Measurements from ENCODE around the gene NPR1. TPM values are rescaled to one million over a fixed set of nuclear protein-coding genes. Genes with fewer than 3 reads are reported as not detected.
"Not testable (repeated sequence)": the region's sequence is repeated elsewhere in the genome, so short reads cannot be mapped to it uniquely, and the experiment has no call there.

Gene NPR1
- total RNA-seq, 4 donors from 2014 or later = 3.0 to 7.1 (median 4.5) TPM

- ATAC-seq = no peak
- Histone ChIP-seq H3K27ac (peak overlapping the region; percentile 95 to 100 (median 100)), H3K4me1 (peaks cover 74 to 75% of the 10 kb centered on the region in 2 donors), H3K4me3 (peak overlapping the region in 3 of 4 donors; percentile 68 to 98 (median 90)), H3K36me3 (peaks cover 0 to 41% of the 10 kb centered on the region in 2 donors), H3K27me3 (no peaks in the 10 kb centered on the region), H3K9me3 (no peaks in the 10 kb centered on the region)
- DNase-seq = peak in 1 of 2 donors; percentile 18
- in situ Hi-C loops (cut with MboI; ENCODE audit: low sequenced_read_pairs in 4 of 4) = no loop called here
- intact Hi-C loops (cut with DNase I; ENCODE audit: low total_unique reads) = loop anchor here (10.0 kb wide), 2 partner anchors 788 to 1802 kb away; partner anchors contain the start of genes C2CD4D and RORC
- TF ChIP-seq POLR2A (IDR thresholded peaks at IDR 0.05) (no peak), CTCF (IDR thresholded peaks at IDR 0.05 in 4 of 5, conservative IDR thresholded peaks at IDR 0.05 in 1 of 5) (no peak)
Measured at GRCh38 chr1:153636312-153636711, 42.2 kb upstream of the NPR1 start.

- H3K4me3 ChIP-seq = peak overlapping the region in 1 of 4 donors; percentile 42
- intact Hi-C loops (cut with DNase I; ENCODE audit: low total_unique reads) = loop anchor here (10.0 kb wide), 2 partner anchors 787 to 1803 kb away; partner anchors contain the start of genes C2CD4D and RORC
Measured at GRCh38 chr1:153638261-153638660, 40.2 kb upstream of the NPR1 start.

GRCh38 chr1:153639280-153639679 is 39.2 kb upstream of the NPR1 start:
- peak overlapping the region; percentile 95 to 100 (median 100) for H3K27ac ChIP-seq

More at GRCh38 chr1:153638261-153638660, 40.2 kb upstream of the NPR1 start:
- TF ChIP-seq CTCF (IDR thresholded peaks at IDR 0.05 in 4 of 5, conservative IDR thresholded peaks at IDR 0.05 in 1 of 5) (no peak), POLR2A (IDR thresholded peaks at IDR 0.05) (no peak)
- Histone ChIP-seq H3K36me3 (peaks cover 0 to 60% of the 10 kb centered on the region in 2 donors), H3K4me1 (peaks cover 80 to 85% of the 10 kb centered on the region in 2 donors), H3K27ac (peak overlapping the region; percentile 95 to 100 (median 100)), H3K27me3 (no peaks in the 10 kb centered on the region), H3K9me3 (no peaks in the 10 kb centered on the region)
- ATAC-seq (no peak), DNase-seq (no peak)
- in situ Hi-C loops (cut with MboI; ENCODE audit: low sequenced_read_pairs in 4 of 4) = no loop called here

GRCh38 chr1:153640213-153640612 is 38.3 kb upstream of the NPR1 start:
- H3K27me3 ChIP-seq; ATAC-seq; in situ Hi-C loops (cut with MboI; ENCODE audit: low sequenced_read_pairs in 4 of 4); intact Hi-C loops (cut with DNase I; ENCODE audit: low total_unique reads); H3K9me3 ChIP-seq; H3K4me3 ChIP-seq; DNase-seq: not testable (repeated sequence)
- Histone ChIP-seq H3K36me3 (peaks cover 0 to 73% of the 10 kb centered on the region in 2 donors), H3K27ac (peak overlapping the region; percentile 95 to 100 (median 100)), H3K4me1 (peaks cover 90 to 98% of the 10 kb centered on the region in 2 donors)

More at GRCh38 chr1:153639280-153639679, 39.2 kb upstream of the NPR1 start:
- ATAC-seq = peak; percentile 83 to 93
- peak; percentile 34 to 63 for TF ChIP-seq POLR2A (IDR thresholded peaks at IDR 0.05)
- no peak for TF ChIP-seq CTCF (IDR thresholded peaks at IDR 0.05 in 4 of 5, conservative IDR thresholded peaks at IDR 0.05 in 1 of 5)
- H3K36me3 ChIP-seq = peaks cover 0 to 68% of the 10 kb centered on the region in 2 donors
- intact Hi-C loops (cut with DNase I; ENCODE audit: low total_unique reads) = loop anchor here (10.0 kb wide), 2 partner anchors 786 to 1804 kb away; partner anchors contain the start of genes C2CD4D and RORC
- no peaks in the 10 kb centered on the region for H3K27me3 ChIP-seq
- in situ Hi-C loops (cut with MboI; ENCODE audit: low sequenced_read_pairs in 4 of 4) = no loop called here
- peaks cover 86 to 92% of the 10 kb centered on the region in 2 donors for H3K4me1 ChIP-seq
- DNase-seq = peak; percentile 61 to 81
- H3K4me3 ChIP-seq = peak overlapping the region in 2 of 4 donors; percentile 4 to 8
- no peaks in the 10 kb centered on the region for H3K9me3 ChIP-seq

GRCh38 chr1:153640861-153641260 is 37.6 kb upstream of the NPR1 start:
- peaks cover 84 to 94% of the 10 kb centered on the region in 2 donors for H3K4me1 ChIP-seq
- TF ChIP-seq POLR2A (IDR thresholded peaks at IDR 0.05) (no peak), CTCF (IDR thresholded peaks at IDR 0.05 in 4 of 5, conservative IDR thresholded peaks at IDR 0.05 in 1 of 5) (no peak)
- in situ Hi-C loops (cut with MboI; ENCODE audit: low sequenced_read_pairs in 4 of 4) (no loop called here), intact Hi-C loops (cut with DNase I; ENCODE audit: low total_unique reads) (no loop called here)
- ATAC-seq (no peak), DNase-seq (no peak)
- no peak overlapping the region for H3K4me3 ChIP-seq
- H3K27ac ChIP-seq = peak overlapping the region; percentile 95 to 100 (median 100)
- H3K27me3 ChIP-seq = no peaks in the 10 kb centered on the region
- H3K9me3 ChIP-seq = no peaks in the 10 kb centered on the region
- peaks cover 0 to 80% of the 10 kb centered on the region in 2 donors for H3K36me3 ChIP-seq

All from gastrocnemius medialis (tissue), 4 donors.